ENCODE results near the gene SPRYD4.

Gene SPRYD4

DNA sequence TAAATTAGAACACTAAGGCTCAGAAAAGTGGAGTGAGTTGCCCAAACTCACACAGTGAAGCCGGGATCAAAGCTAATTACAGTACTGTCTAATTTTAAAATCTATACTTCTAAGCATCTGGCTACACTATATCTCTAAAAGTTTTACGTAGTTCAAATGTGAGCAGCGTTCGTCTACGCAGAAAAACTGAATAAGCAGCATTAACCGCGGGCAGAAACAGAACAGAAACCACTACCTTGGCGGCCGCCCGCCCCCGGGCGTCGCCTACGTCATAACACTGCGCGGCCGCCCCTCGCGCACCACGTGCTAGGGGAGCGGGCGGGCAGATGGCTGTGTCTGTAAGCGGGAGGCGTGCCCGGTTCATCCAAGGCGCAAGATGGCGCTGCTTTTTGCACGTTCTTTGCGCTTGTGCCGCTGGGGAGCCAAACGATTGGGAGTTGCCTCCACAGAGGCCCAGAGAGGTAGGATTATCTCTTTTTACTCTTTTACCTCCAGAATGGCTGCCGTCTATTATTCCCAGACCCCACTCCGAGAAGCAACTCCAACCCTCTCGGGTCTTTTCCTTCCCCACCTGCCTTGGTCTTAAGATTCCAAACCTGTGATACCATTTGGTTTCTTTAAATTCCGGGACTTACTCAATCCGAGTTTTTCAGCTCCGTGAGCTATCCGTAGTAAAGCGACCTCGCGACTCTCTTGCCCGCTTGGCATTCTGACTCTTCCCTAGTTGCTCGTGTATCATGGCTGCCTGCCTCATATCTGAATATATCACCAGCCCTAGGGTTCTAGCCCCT is at the start of gene SPRYD4:
Gene SPRYD4, plus strand, starts transcription at position 363 of the 791 bp plus-strand sequence. Its CDS starts 14 bp downstream, at position 377.
- no peaks in the 10 kb centered on the region for H3K9me3 ChIP-seq
- peak within 1 kb of the TSS; percentile 82 for H3K27ac ChIP-seq
- H3K4me1 ChIP-seq (ENCODE audit: control insufficient read depth in 1 of 2, insufficient read depth in 1 of 2, low read depth in 1 of 2, low read length in 1 of 2), result peaks cover 43 to 50% of the 10 kb centered on the region in 2 experiments
- no peaks in the 10 kb centered on the region for H3K36me3 ChIP-seq
- H3K4me3 ChIP-seq (ENCODE audit: low read depth in 1 of 2, low read length in 1 of 2), result peak within 1 kb of the TSS; percentile 70 to 88
- H3K27me3 ChIP-seq, result no peaks in the 10 kb centered on the region
- TF ChIP-seq, protein P1, sequence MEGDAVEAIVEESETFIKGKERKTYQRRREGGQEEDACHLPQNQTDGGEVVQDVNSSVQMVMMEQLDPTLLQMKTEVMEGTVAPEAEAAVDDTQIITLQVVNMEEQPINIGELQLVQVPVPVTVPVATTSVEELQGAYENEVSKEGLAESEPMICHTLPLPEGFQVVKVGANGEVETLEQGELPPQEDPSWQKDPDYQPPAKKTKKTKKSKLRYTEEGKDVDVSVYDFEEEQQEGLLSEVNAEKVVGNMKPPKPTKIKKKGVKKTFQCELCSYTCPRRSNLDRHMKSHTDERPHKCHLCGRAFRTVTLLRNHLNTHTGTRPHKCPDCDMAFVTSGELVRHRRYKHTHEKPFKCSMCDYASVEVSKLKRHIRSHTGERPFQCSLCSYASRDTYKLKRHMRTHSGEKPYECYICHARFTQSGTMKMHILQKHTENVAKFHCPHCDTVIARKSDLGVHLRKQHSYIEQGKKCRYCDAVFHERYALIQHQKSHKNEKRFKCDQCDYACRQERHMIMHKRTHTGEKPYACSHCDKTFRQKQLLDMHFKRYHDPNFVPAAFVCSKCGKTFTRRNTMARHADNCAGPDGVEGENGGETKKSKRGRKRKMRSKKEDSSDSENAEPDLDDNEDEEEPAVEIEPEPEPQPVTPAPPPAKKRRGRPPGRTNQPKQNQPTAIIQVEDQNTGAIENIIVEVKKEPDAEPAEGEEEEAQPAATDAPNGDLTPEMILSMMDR (IDR thresholded peaks at IDR 0.05), result peak; percentile 71

- Histone ChIP-seq H3K27ac (no peak overlapping the region), H3K4me1 (ENCODE audit: control insufficient read depth in 1 of 2, insufficient read depth in 1 of 2, low read depth in 1 of 2, low read length in 1 of 2) (no peaks in the 10 kb centered on the region), H3K27me3 (no peaks in the 10 kb centered on the region), H3K4me3 (ENCODE audit: low read depth in 1 of 2, low read length in 1 of 2) (no peak overlapping the region), H3K9me3 (no peaks in the 10 kb centered on the region), H3K36me3 (peaks cover 48% of the 10 kb centered on the region)
- TF ChIP-seq, protein P1 (IDR thresholded peaks at IDR 0.05), result no peak
Measured at GRCh38 chr12:56420411-56420810, 48.0 kb upstream of the SPRYD4 start.

DNA sequence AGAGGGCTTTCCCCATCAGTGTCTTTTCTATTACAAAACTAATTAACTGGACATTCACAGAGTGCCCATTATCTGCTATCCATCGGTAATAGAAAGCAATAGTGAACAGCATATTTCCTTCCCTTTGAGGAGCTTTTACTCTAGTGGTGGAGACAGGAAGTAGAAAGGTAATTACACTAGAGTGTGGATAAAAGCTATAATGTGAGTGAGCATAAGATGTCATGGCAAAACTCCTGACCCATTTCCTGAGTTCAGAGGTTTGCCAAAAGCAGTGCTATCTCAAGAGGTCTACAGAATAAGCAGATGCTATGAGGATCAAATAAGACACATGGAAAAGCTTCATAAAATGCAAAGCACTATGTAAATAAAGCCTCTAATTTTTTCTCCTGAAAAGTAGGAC is 43.2 kb upstream of the SPRYD4 start:
- no peak overlapping the region for H3K4me3 ChIP-seq (ENCODE audit: low read depth in 1 of 2, low read length in 1 of 2)
- TF ChIP-seq, protein P1 (IDR thresholded peaks at IDR 0.05), result no peak
- peaks cover 2% of the 10 kb centered on the region for H3K9me3 ChIP-seq
- H3K27me3 ChIP-seq, result no peaks in the 10 kb centered on the region
- H3K4me1 ChIP-seq (ENCODE audit: control insufficient read depth in 1 of 2, insufficient read depth in 1 of 2, low read depth in 1 of 2, low read length in 1 of 2), result no peaks in the 10 kb centered on the region
- H3K27ac ChIP-seq, result no peak overlapping the region
- H3K36me3 ChIP-seq, result peaks cover 70% of the 10 kb centered on the region

DNA sequence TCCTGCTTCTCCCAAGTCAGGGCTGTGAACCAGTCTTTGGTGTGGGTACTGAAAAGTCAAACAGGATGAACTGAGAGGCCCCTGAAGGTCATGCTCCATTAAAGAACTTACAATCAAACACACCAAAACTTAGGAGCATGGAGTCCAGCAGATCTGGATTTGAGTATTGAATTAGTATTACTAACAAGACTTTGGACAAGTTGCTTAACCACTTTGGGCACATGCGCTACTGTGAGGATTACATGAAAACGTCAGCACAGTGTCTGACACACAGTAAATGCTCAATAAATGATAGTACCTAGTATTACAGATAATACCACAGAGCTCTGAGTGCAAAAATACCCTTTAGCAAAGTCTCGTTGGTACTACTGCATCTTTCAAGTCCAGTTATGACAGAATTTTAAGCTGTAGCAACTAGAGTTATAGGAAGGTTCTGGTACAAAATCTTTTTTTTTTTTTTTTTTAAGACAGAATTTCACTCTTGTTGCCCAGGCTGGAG is 42.4 kb upstream of the SPRYD4 start:
- peaks cover 72% of the 10 kb centered on the region for H3K36me3 ChIP-seq
- TF ChIP-seq, protein P1 (IDR thresholded peaks at IDR 0.05), result no peak
- H3K4me1 ChIP-seq (ENCODE audit: control insufficient read depth in 1 of 2, insufficient read depth in 1 of 2, low read depth in 1 of 2, low read length in 1 of 2), result no peaks in the 10 kb centered on the region
- H3K27ac ChIP-seq, result no peak overlapping the region
- peaks cover 4% of the 10 kb centered on the region for H3K9me3 ChIP-seq
- H3K27me3 ChIP-seq, result no peaks in the 10 kb centered on the region
- H3K4me3 ChIP-seq (ENCODE audit: low read depth in 1 of 2, low read length in 1 of 2), result no peak overlapping the region

GRCh38 chr12:56431288-56431687 is 37.1 kb upstream of the SPRYD4 start:
- Histone ChIP-seq H3K27me3 (no peaks in the 10 kb centered on the region), H3K4me1 (ENCODE audit: control insufficient read depth in 1 of 2, insufficient read depth in 1 of 2, low read depth in 1 of 2, low read length in 1 of 2) (peaks cover 0 to 12% of the 10 kb centered on the region in 2 experiments), H3K36me3 (peaks cover 39% of the 10 kb centered on the region), H3K4me3 (ENCODE audit: low read depth in 1 of 2, low read length in 1 of 2) (no peak overlapping the region), H3K9me3 (peaks cover 4% of the 10 kb centered on the region), H3K27ac (no peak overlapping the region)
- TF ChIP-seq, protein P1 (IDR thresholded peaks at IDR 0.05), result no peak

All from neutrophil (primary cell).